LHCN-M2 (cell line): ENCODE measurements around the gene REL. TPM values are rescaled to one million over a fixed set of nuclear protein-coding genes. Genes with fewer than 3 reads are reported as not detected.
"Not testable (repeated sequence)": the region's sequence is repeated elsewhere in the genome, so short reads cannot be mapped to it uniquely, and the experiment has no call there.

Experiments
- DNase-seq: peaks from one replicate; pipeline ENCODE4 v3.0.0-alpha.2; 2012; ENCODE audit warnings: low read depth
- total RNA-seq: library from RNA; depleted of rRNA; stranded (reverse); fragments of >200 nt; gene quantifications from 2 replicates; pipeline ENCODE4 v1.2.3, GENCODE V29; 2014

The REL gene
- total RNA-seq, 1 experiment from 2014 or later = 3.2 TPM

- DNase-seq = no peak
Observed at GRCh38 chr2:60867848-60868247, 13.5 kb upstream of the REL start.

DNA sequence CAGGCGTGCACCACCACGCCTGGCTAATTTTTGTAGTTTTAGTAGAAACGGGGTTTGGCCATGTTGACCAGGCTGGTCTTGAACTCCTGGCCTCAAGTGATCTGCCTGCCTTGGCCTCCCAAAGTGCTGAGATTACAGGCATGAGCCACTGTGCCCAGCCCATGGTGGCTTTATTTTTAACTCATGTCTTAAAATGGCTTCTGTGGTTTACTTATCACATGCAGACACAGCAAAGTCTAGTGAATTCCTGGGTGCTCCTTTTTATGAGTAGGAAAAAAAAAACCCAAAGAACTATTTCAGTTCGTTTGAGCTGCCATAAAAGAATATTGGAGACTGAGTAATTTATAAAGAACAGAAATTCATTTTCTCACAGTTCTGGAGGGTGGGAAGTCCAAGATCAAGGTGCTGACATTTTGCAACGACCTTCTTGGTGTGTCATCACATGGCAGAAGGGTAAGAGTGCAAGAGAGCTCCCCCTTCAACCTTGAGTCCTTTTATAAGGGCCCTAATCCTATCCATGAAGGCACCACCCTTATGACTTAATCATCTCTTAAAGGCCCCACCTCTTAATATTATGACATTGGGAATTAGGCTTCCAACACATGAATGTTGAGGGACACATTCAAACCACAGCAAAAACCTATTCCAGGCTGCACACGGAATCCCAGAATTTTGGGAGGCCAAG is 12.6 kb upstream of the REL start:
- no peak for DNase-seq

DNA sequence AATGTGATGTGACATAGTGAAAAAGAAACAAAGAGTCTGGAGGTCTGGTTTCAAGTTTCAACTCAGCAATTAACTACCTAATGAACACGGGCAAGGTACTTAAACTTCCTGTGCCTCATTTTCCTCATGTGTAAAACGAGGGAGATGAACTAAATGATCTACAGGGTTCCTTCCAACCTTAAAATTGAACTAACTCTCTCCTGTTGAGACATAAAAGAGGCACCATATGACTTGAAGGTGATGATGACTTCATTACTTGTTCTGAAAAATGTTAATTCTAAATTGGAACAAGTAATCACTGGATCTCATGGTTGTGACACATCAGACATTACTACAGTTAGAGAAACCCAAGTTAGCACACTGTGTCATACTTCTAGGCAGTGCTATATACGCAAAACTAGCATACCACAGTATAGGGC is 8.9 kb upstream of the REL start:
- DNase-seq = no peak

GRCh38 chr2:60873381-60873780 is 8.0 kb upstream of the REL start:
- no peak for DNase-seq

- no peak for DNase-seq
Observed at GRCh38 chr2:60875520-60875919, 5.9 kb upstream of the REL start.

- DNase-seq = no peak
Observed at GRCh38 chr2:60880643-60881046, 729 bp upstream of the REL start.

DNA sequence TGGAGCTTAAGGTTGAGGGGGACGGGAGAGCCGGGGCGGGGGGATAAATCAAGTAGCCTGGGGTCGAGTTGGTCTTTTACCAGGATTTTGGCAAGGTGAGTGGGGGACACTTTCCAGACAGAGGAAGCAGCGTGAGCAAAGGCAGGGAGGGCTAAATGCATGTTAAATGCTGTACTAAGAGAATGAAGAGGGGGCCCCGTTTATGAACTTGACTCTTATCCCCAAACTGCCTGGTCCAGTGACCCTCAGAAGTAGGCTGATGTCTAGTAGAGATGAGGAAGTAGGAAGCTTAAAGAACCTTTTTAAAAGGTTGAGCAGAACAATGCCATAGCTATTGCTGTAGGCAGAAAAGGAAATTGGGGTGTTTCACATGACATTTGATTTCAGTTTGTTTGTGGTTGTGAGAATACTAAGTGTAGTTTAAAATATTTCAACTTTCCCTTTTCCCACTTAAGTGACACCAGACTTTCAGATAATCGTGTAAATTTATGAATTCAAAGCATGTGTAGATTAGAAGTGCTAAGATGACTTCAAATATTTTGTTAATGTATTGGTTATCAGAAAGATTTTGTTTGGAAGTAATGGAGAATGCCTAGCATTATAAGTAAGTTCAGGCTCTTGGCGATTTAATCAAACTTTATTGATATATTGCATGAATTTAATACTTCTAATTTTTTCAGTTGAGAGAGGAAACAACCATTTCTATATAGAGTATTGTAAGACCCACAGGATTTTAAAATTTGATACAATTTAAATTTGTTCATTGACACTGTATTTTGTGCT is 1.8 kb downstream of the REL start:
- no peak for DNase-seq

DNA sequence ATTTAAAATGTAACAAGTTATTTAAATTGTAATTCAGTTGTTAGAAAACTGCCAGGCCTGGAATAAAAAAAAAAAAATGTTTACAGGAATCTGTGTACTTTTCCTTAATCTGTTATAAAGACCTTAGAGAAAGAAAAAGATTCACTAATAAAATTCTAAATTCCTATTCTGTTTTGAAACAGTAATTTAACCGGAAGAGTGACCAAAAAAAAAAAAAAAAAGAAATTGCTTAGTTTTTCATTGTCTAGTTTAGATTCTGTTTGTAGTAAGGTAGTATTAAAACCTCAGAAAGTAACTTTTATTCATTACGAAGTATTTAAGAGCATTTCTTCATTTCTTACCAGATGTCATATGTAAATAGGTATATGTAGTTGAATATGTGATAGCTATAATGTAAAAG is 2.5 kb downstream of the REL start:
- no peak for DNase-seq

- DNase-seq = no peak
Observed at GRCh38 chr2:60884800-60885199, 3.4 kb downstream of the REL start.

DNA sequence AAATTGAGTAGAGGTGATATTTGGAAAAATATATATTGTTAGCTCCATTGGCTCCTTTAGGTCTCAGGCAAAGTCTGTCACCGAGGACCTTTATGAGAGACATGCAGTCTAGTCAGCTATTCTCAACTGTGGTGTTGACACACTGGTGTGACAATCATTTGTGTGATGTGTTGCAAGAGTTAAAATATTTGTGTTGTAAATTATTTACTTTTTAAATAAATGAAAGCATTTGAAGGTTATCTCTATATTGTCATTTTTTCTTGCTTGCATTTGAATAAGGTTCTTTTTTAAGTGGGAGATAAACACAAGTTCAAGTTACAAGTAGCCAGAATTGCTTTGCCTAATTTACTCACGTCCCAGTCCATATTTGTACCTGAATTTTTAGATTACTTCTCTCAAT is 4.3 kb downstream of the REL start:
- no peak for DNase-seq

DNA sequence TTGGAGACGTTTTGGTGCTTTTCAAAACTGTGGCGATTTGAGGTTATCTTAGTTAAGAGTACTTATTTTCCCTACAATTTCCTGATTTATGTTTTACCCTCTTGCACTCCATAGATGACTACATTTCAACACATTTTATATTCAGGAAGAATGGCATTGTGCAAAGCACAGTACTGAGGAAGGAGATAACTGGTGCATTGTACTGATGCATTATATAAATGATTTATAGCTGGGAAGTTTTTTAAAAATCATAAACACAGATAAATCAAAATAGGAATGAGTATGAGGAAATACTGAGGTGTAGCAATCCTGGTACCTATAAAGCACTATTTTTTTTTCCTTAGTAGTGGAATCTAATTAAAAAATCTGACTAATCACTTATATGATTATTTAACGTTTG is 5.6 kb downstream of the REL start:
- no peak for DNase-seq

DNA sequence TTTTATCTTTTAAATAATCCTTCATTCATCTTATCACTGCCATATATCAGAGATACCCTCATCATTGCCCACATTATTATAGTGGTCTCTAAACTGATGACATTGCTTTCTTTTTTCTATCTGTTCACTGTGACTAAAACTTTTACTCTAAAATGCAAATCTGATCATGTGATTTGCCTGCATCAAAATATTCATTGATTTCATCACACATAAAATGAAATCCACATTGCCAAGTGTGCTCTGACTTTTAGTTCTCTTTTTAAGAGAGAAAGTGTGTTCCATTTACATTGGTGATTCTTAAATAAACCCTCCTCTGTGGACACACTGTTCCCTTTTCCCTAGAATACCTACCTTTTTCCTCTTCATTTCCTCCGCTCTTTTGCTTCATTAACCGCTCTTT is 7.5 kb downstream of the REL start:
- DNase-seq = no peak

GRCh38 chr2:60889581-60890392 is 8.4 kb downstream of the REL start:
- DNase-seq = not testable (repeated sequence)

DNA sequence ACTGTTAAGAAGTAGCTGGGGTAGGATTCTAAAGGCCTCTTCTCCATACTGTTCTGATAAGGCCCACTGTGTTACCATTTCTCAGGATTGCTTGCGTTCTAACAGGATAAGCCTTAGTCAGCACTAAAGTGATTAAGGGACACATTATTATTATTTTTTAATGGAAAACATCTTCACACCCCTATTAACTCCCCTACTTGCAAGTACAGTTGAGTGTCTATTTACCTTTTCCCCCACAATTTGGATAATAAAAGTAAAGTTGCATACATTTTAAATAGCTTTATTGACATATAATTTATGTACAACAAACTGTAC is 9.0 kb downstream of the REL start:
- DNase-seq = no peak

- no peak for DNase-seq
Observed at GRCh38 chr2:60891180-60891579, 9.8 kb downstream of the REL start.

DNA sequence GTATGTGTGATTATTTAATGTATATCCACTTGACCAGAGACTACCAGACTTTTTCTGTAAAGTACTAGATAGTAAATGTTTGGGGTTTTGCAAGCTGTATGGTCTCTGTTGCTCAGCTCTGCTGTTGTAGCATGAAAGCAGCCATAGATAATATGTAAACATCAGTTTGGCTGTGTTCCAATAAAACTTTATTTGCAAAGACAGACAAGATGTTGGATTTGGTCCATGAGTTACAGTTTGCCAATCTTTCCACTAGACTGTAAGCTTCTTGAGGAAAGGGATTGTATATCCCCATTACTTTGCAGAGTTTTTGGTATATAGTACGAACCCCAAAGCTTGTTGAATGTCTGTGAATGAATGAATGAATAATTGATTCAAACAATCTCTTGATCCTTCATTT is 17.2 kb downstream of the REL start:
- DNase-seq = no peak

DNA sequence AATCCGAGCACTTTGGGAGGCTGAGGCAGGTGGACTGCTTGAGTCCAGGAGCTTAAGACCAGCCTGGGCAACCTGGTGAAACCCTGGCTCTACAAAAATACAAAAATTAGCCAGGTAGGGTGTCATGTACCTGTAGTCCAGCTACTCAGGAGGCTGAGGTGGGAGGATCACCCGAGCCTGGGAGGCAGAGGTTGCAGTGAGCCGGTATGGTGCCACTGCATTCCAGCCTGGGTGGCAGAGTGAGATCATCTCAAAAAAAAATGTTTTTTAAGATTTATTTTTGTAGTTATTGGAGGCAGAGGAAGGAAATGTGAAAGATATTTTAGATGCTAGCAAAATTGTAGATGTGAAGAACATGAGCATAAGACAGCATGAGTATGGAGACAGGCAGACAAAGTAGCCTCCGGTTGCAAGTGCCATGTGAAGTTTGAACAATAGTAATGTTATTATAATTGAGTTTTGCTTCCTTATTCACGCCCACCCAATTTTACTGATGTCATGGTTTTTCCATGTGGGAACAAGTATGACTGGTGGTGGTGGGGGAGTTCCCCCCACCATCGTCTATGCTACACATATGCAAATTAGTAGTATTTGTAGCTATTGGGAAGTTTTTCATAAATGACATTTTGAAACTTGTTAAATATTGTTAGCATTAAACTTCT is 18.0 kb downstream of the REL start:
- no peak for DNase-seq

DNA sequence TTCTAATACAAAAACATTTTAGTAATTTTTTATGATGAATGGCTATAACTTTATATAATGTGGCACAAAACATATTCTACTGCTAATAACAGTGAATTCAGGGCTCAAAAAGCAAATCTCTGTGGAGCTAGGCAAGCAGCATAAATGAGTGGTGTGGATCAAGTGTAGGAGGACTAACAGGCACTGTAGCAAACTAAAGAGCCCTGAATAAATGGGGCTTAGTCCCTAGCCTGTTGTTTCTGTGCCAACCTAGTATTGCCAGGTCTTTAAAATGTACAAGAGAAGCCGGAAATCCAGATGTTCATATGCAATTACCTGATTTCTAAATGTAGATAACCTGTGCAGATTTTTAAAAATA is 18.5 kb downstream of the REL start:
- DNase-seq = no peak

DNA sequence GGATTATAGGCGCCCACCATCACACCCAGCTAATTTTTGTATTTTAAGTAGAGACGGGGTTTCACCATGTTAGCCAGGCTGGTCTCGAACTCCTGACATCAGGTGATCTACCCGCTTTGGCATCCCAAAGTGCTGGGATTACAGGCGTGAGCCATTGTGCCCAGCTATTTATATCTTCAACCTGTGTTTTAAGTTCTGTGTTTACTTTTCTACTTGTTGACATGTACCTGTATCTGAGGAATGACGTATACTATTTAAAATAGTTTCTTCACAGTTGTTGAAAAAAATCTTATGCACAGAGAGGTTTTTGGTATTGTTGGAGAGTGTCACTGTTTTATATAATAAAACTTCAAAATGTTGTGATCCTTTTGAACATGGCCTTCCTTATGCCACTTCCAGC is 19.9 kb downstream of the REL start:
- not testable (repeated sequence) for DNase-seq

GRCh38 chr2:60905867-60906266 is 24.5 kb downstream of the REL start:
- DNase-seq = not testable (repeated sequence)

GRCh38 chr2:60906395-60906794 is 25.0 kb downstream of the REL start:
- DNase-seq = no peak

GRCh38 chr2:60907329-60907728 is 26.0 kb downstream of the REL start:
- no peak for DNase-seq
